Choroid plexus epithelial cell (primary cell): ENCODE data around the gene TBC1D22B.
"Not testable (repeated sequence)": the region's sequence is repeated elsewhere in the genome, so short reads cannot be mapped to it uniquely, and the experiment has no call there.

Experiments used
- DNase-seq: peaks from one replicate; pipeline ENCODE4 v3.0.0-alpha.2; 2010; ENCODE audit warnings: low read depth
- H3K4me3 ChIP-seq: 2 replicates; pipeline ENCODE4 v1.5.1; 2011; ENCODE audit warnings: low read depth, mild to moderate bottlenecking, control low read depth, low read length, moderate library complexity
- TF ChIP-seq, protein P1 (sequence below): conservative IDR thresholded peaks from 2 replicates; pipeline ENCODE4 v1.5.1; 2011; ENCODE audit warnings: low read depth, mild to moderate bottlenecking, control low read depth, inconsistent platforms, low read length, moderate library complexity

Gene TBC1D22B

DNA sequence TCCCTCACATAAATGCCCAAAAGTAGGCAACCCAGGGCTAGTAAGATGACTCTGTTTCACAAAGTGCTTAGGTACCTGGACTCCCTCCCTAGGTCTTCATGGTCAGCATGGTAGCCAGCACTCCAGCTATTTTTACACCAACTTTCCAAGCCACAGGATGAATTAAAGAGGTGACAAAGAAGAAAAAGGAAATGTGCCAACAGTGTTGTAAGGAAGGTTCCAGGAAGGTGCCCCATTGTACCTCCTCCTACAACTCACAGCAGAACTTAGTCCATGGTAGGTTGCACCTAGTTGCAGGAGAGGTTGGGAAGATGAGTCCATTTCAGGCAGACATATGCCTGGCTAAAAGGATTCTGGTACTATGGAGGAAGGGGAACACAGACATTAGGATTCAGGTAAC is 76.5 kb downstream of the TBC1D22B start:
- TF ChIP-seq, protein P1, sequence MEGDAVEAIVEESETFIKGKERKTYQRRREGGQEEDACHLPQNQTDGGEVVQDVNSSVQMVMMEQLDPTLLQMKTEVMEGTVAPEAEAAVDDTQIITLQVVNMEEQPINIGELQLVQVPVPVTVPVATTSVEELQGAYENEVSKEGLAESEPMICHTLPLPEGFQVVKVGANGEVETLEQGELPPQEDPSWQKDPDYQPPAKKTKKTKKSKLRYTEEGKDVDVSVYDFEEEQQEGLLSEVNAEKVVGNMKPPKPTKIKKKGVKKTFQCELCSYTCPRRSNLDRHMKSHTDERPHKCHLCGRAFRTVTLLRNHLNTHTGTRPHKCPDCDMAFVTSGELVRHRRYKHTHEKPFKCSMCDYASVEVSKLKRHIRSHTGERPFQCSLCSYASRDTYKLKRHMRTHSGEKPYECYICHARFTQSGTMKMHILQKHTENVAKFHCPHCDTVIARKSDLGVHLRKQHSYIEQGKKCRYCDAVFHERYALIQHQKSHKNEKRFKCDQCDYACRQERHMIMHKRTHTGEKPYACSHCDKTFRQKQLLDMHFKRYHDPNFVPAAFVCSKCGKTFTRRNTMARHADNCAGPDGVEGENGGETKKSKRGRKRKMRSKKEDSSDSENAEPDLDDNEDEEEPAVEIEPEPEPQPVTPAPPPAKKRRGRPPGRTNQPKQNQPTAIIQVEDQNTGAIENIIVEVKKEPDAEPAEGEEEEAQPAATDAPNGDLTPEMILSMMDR, result no peak
- no peak overlapping the region for H3K4me3 ChIP-seq
- no peak for DNase-seq

DNA sequence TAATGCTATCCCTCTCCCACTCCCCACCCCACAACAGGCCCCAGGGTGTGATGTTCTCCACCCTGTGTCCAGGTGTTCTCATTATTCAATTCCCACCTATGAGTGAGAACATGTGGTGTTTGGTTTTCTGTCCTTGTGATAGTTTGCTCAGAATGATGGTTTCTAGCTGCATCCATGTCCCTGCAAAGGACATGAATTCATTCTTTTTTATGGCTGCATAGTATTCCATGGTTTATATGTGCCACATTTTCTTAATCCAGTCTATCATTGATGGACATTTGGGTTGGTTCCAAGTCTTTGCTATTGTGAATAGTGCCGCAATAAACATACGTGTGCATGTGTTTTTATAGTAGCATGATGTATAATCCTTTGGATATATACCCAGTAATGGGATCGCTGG is 80.7 kb downstream of the TBC1D22B start:
- not testable (repeated sequence) for DNase-seq, H3K4me3 ChIP-seq

DNA sequence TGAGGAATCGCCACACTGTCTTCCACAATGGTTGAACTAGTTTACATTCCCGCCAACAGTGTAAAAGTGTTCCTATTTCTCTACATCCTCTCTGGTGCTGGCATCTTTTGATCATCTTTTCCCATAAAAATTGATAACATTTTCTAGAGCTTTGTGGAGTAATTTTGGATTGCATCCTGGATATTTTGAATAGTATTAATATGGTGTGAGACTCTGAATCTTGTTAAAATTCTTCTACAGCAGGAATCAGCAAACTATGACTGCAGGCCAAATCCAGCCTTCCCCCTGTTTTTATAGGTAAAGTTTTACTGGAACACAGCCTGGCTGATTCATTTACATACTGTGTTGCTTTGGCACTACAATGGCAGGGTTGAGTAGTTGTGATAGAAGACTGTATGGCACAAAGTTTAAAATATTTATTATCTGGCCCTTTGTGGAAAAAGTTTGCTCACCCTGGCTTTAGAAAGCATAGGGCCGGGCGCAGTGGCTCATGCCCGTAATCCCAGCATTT is 81.2 kb downstream of the TBC1D22B start:
- H3K4me3 ChIP-seq, result no peak overlapping the region
- DNase-seq, result no peak
- TF ChIP-seq, protein P1, result no peak

DNA sequence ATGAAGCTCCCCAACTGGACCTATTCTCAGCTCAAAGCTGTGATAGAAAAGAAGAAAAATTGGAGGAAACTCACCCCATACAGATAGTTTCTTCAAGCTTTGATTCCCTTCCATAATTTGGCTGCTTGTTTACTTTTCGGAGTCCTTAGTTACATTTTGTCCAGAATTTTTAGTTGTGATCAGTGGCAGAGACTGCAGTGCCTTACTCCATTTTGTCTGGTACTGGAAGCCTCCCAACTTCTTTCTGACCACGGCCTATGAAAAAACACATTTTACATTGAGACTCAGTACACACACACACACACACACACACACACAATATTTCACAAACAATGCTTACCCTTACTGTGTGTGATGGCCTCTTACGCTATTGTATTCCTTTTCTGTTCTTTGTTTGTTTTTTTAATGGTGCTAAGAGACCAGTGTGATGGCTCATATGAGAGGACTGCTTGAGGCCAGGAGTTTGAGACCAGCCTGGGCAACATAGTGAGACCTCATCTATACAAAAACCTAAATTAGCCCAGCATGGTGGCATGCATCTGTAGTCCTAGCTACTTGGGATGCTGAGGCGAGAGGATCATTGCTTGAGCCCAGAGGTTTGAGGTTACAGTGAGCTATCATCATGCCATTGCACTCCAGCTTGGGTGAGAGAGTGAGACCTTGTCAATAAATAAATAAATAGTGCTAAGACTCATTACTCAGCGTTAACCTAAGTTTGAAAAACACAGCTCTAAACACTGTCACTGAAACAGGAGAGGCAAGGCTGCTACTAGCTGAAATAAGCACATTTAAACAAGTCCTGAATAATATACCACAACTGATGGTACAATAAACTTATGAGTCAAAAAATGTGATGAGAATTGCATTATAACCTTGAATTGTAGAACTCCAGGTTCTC is 82.4 kb downstream of the TBC1D22B start:
- TF ChIP-seq, protein P1, result no peak
- H3K4me3 ChIP-seq, result no peak overlapping the region
- DNase-seq, result peak; percentile 31

DNA sequence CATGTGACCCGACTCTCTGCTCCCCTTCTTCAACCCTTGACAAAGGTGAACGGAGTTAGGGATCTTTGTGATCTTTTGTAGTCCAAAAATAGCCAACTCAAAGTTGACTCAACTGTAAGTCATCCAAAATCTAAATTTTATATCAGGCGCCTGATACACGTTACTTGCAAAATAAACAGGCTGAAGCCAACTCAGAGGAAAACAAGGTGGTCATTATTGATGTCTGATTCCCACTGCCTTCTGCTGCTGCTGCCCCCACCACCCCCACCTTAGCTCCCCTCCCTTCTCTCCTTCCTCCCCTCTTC is 83.0 kb downstream of the TBC1D22B start:
- TF ChIP-seq, protein P1, result no peak
- H3K4me3 ChIP-seq, result no peak overlapping the region
- DNase-seq, result no peak

DNA sequence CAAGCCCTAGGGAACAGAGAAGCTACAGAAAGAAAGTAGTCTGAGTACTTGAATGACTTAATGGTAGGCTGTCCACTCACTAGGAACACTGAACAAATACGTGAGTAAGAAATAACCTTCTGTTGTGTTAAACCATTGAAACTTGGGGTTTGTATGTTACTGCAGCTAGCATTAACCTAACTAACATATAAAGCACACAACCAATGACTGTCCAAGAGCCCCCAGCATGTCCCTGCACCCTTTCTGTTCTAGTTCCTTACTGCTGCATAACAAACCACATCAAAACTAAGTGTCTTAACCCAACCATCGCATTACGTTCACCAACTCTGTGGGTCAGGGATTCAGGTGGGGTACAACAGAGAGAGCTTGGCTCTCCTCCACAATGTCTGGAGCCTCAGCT is 85.7 kb downstream of the TBC1D22B start:
- no peak for DNase-seq
- no peak overlapping the region for H3K4me3 ChIP-seq
- TF ChIP-seq, protein P1, result no peak

DNA sequence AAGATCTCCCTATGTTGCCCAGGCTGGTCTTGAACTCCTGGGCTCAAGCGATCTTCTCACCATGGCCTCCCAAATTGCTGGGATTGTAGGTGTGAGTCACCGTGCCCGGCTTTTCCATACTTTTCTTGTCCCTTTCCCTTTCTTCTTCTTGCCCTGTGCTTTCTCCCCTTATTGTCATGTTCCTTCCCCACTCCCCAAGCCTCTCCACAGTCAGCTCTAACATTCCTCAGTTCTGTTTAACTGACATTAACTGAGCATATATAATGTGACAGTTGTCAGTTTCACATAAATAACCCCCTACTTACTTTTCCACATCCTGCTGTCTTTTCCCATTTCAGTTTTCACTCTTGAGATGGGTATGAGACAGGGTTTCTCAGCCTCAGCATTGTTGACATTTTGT is 86.7 kb downstream of the TBC1D22B start:
- TF ChIP-seq, protein P1, result no peak
- no peak for DNase-seq
- no peak overlapping the region for H3K4me3 ChIP-seq

DNA sequence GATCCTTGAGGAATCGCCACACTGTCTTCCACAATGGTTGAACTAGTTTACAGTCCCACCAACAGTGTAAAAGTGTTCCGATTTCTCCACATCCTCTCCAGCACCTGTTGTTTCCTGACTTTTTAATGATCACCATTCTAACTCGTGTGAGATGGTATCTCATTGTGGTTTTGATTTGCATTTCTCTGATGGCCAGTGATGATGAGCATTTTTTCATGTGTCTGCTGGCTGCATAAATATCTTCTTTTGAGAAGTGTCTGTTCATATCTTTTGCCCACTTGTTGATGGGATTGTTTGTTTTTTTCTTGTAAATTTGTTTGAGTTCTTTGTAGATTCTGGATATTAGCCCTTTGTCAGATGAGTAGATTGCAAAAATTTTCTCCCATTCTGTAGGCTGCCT is 88.2 kb downstream of the TBC1D22B start:
- DNase-seq, H3K4me3 ChIP-seq: not testable (repeated sequence)
